Measurements from ENCODE around the gene ELMOD2. TPM values are rescaled to one million over a fixed set of nuclear protein-coding genes. Genes with fewer than 3 reads are reported as not detected.
"Not testable (repeated sequence)": the region's sequence is repeated elsewhere in the genome, so short reads cannot be mapped to it uniquely, and the experiment has no call there.

ELMOD2 gene
- total and polyA plus RNA-seq, 2 donors (not counting 1 experiment from before 2014, with no cell fraction given), result 20.4 to 25.1 TPM

- Histone ChIP-seq H3K27me3 (ENCODE audit: control insufficient read depth, insufficient read depth, low read length) (peaks cover 9% of the 10 kb centered on the region), H3K79me2 (ENCODE audit: control insufficient read depth, insufficient read depth, low read length) (no peaks in the 10 kb centered on the region), H3K4me3 (replicated peaks in 1 of 4; ENCODE audit: control extremely low read depth in 1 of 4, insufficient read depth in 1 of 4, low read depth in 3 of 4, low read length in 4 of 4) (no peak overlapping the region), H3K36me3 (ENCODE audit: control insufficient read depth, insufficient read depth, low read length) (no peaks in the 10 kb centered on the region), H4K20me1 (ENCODE audit: control insufficient read depth, extremely low read depth, insufficient read depth, low read length) (no peaks in the 10 kb centered on the region), H3K27ac (ENCODE audit: insufficient read depth, low read length) (no peak overlapping the region), H3K4me1 (ENCODE audit: control insufficient read depth, extremely low read depth, insufficient read depth, low read length) (no peaks in the 10 kb centered on the region), H3K9ac (ENCODE audit: insufficient read depth, low read length) (no peak overlapping the region), H3K9me3 (ENCODE audit: control insufficient read depth, insufficient read depth, low read depth, low read length) (no peaks in the 10 kb centered on the region), H3K4me2 (ENCODE audit: extremely low read depth, insufficient read depth, low read length) (no peak overlapping the region), H2AFZ (ENCODE audit: low read length) (no peak overlapping the region)
- TF ChIP-seq, protein P1, sequence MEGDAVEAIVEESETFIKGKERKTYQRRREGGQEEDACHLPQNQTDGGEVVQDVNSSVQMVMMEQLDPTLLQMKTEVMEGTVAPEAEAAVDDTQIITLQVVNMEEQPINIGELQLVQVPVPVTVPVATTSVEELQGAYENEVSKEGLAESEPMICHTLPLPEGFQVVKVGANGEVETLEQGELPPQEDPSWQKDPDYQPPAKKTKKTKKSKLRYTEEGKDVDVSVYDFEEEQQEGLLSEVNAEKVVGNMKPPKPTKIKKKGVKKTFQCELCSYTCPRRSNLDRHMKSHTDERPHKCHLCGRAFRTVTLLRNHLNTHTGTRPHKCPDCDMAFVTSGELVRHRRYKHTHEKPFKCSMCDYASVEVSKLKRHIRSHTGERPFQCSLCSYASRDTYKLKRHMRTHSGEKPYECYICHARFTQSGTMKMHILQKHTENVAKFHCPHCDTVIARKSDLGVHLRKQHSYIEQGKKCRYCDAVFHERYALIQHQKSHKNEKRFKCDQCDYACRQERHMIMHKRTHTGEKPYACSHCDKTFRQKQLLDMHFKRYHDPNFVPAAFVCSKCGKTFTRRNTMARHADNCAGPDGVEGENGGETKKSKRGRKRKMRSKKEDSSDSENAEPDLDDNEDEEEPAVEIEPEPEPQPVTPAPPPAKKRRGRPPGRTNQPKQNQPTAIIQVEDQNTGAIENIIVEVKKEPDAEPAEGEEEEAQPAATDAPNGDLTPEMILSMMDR (conservative IDR thresholded peaks at IDR 0.05 in 1 of 2, IDR thresholded peaks at IDR 0.05 in 1 of 2; ENCODE audit: low read depth in 1 of 2, low read length in 2 of 2), result no peak
- no peak for DNase-seq (ENCODE audit: low read depth in 2 of 2)
These were observed 19.7 kb upstream of the ELMOD2 start for GRCh38 chr4:140504261-140504660.

- not testable (repeated sequence) for H3K9me3 ChIP-seq (ENCODE audit: control insufficient read depth, insufficient read depth, low read depth, low read length); H3K4me2 ChIP-seq (ENCODE audit: extremely low read depth, insufficient read depth, low read length); DNase-seq (ENCODE audit: low read depth in 2 of 2); H3K27ac ChIP-seq (ENCODE audit: insufficient read depth, low read length); H3K27me3 ChIP-seq (ENCODE audit: control insufficient read depth, insufficient read depth, low read length); H3K4me3 ChIP-seq (replicated peaks in 1 of 4; ENCODE audit: control extremely low read depth in 1 of 4, insufficient read depth in 1 of 4, low read depth in 3 of 4, low read length in 4 of 4); H2AFZ ChIP-seq (ENCODE audit: low read length); H4K20me1 ChIP-seq (ENCODE audit: control insufficient read depth, extremely low read depth, insufficient read depth, low read length); H3K9ac ChIP-seq (ENCODE audit: insufficient read depth, low read length); H3K36me3 ChIP-seq (ENCODE audit: control insufficient read depth, insufficient read depth, low read length); H3K79me2 ChIP-seq (ENCODE audit: control insufficient read depth, insufficient read depth, low read length); H3K4me1 ChIP-seq (ENCODE audit: control insufficient read depth, extremely low read depth, insufficient read depth, low read length)
These were observed 10.2 kb upstream of the ELMOD2 start for GRCh38 chr4:140513765-140514164.

DNA sequence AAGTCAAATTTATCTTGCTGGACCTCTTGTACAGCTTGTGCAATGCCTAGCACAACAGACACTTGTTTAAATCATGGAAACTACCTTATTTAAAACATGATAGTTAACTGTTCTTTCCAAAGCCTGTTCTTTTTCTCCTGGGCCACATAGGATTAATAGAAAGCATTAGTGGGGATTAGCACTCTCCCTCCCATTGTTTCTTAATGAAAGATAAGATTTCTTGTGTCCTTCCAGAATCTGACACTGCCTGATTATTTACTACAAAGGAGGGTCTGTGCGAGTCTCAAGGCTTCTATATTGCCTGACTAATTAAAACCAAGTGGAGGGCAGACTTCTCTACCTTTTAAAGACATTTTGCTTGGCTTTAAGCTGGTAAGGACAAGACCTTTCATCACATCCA is 8.5 kb upstream of the ELMOD2 start:
- Histone ChIP-seq H3K27ac (ENCODE audit: insufficient read depth, low read length) (no peak overlapping the region), H3K4me1 (ENCODE audit: control insufficient read depth, extremely low read depth, insufficient read depth, low read length) (no peaks in the 10 kb centered on the region), H3K36me3 (ENCODE audit: control insufficient read depth, insufficient read depth, low read length) (no peaks in the 10 kb centered on the region), H3K9me3 (ENCODE audit: control insufficient read depth, insufficient read depth, low read depth, low read length) (no peaks in the 10 kb centered on the region), H3K4me2 (ENCODE audit: extremely low read depth, insufficient read depth, low read length) (no peak overlapping the region), H3K4me3 (replicated peaks in 1 of 4; ENCODE audit: control extremely low read depth in 1 of 4, insufficient read depth in 1 of 4, low read depth in 3 of 4, low read length in 4 of 4) (no peak overlapping the region), H4K20me1 (ENCODE audit: control insufficient read depth, extremely low read depth, insufficient read depth, low read length) (no peaks in the 10 kb centered on the region), H3K9ac (ENCODE audit: insufficient read depth, low read length) (no peak overlapping the region), H3K27me3 (ENCODE audit: control insufficient read depth, insufficient read depth, low read length) (no peaks in the 10 kb centered on the region), H3K79me2 (ENCODE audit: control insufficient read depth, insufficient read depth, low read length) (no peaks in the 10 kb centered on the region), H2AFZ (ENCODE audit: low read length) (no peak overlapping the region)
- TF ChIP-seq, protein P1 (conservative IDR thresholded peaks at IDR 0.05 in 1 of 2, IDR thresholded peaks at IDR 0.05 in 1 of 2; ENCODE audit: low read depth in 1 of 2, low read length in 2 of 2), result no peak
- no peak for TF ChIP-seq EZH2 (IDR thresholded peaks at IDR 0.05; ENCODE audit: low read length, missing control alignments)
- no peak for DNase-seq (ENCODE audit: low read depth in 2 of 2)

All from fibroblast of lung (primary cell).